DMS114 treated with DMSO at 0.1 percent for 48 hours (cell line): Measurements from ENCODE around the gene THAP2.

ENCODE experiments used
- DNase-seq: peaks from one replicate; lab custom pipeline; 2025; ENCODE audit not compliant: unreplicated experiment; lab: John Stamatoyannopoulos, UW

THAP2 gene

DNA sequence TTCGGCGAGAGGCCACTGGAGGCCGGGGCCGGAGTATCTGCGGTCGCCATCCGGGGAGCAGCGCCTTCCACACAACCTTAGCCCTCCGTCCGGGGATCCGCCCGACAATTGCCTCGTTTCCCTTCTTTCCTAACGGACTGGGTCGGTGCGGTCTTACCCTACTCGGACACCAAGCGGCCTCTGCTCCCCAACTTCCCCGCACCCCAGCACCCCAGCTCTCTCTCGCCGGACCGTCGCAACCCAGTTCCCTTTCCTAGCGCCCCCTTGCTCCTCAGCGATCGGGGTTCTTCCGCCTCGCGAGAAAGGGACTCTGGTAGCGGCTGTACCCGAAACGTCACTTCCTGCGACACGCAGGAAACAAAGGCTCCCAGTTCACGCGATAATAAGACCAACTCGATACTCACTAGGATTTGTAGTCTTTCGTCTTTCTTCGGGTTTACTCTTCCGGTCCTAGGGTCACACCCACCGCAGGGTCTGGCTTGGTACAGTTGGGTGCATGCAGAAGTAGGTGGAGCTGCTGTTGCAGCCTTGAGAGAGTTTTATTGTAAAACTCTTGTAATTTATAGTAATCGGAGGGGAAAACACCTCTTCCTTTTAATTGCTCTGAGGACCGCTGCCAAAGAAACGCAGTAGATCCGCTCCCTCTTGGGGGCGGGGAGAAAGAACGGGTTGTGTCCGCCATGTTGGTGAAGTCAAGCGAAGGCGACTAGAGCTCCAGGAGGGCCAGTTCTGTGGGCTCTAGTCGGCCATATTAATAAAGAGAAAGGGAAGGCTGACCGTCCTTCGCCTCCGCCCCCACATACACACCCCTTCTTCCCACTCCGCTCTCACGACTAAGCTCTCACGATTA, at the start of gene THAP2, which contains the start of gene ZFC3H1:
THAP2 (plus strand) TSS at position 741 of the 850 bp plus-strand sequence. CDS start 209 bp downstream, outside the sequence.
ZFC3H1 (minus strand) TSS at position 288 of the 850 bp plus-strand sequence; CDS start at position 50, 238 bp downstream.
- peak; percentile 100 for DNase-seq

DNA sequence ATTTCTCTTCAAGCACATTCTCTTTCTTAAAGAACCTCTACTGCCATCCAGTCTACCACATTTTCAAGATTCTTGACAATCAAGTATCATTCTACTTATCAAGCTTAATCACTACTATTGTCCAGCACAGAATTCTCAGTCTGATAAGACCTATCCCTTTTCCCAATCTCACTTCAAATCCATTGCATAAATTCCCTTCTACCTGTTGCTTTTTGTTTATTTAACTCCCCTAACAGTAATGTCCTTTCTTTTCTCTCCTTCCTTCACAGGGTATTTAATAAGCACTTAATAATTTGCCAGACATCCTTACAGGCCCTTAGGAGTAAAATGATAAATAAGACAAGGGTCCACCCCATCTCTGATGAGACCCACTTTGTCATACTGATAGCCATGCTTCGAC, 42.2 kb upstream of the THAP2 start:
- DNase-seq = no peak

DNA sequence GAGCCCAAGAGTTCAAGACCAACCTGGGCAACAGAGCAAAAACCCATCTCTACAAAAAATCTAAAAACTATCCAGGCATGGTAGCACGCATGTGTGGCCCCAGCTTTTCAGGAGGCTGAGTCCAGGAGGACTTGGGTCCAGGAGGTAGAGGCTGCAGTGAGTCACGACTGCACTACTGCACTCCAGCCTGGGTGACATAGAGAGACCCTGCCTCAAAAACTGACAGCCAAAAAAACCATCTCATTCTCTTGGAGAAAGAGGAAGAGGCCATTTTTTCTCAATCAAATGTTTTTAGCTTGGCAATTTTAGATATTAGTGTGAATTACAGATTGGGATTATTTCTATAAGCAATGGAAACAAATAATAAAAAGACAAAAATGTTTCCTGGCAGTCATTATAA, 38.6 kb upstream of the THAP2 start:
- no peak for DNase-seq

DNA sequence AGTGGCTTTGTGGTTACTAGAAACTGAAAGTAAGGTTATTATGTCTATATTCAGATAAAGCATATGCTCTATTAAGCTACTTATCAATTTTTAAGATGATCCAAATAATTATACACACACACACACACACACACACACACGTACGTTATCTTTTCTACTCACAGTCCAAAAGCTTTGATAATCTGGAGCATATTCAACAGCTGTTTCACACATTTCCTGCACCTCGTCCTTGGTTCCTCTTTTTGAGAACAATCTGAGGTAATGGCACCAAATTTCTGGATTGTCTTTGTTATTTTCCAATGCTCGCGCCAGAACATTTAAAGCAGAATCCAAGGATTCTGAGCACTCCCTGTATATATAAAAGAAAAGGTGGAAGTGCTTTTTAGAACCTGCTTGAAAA, 38.0 kb upstream of the THAP2 start:
- DNase-seq = no peak

DNA sequence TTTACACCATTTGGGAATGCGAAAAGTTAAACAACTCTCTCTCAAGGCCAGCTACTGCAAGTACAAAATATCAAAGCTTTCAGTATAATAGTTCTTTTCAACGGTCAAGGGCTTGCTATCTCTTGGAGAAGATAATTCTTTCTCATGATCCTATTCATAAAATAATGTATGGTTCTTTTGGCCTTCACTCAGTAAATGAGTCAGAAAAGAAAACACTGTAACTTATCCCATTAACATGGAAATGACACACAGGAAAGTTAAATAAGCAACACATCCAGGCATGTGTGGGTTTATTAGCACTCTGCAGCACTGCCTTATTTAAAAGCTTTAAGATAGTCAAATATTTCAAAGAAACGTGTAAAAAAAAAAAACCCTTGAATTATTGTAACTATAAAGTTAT, 37.3 kb upstream of the THAP2 start:
- DNase-seq = no peak

DNA sequence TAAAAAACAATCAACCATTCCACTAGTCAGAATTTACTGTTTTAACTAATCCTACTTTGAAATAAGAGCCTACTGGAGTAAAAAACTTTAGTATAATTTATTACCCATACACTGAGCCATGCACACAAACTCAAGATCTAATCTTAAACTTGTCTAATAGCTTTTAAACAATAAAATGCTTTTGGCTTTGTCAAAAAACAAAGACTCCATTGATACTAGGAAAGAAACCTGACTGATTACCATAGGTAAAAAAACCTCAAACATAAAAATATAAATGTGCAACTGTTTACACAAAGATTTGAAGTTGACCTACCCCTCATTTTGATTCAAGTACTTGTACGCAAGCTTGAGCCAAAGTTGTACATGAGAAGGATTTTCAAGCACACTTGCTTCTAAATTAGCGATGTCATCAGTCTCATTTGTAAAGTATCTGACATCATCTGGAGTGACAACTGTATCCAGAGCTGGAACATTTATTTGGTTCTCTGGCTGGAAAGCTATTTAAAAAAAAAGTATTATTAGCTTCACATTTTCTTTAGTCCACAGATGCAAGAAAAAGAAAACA, 36.6 kb upstream of the THAP2 start:
- DNase-seq = no peak

DNA sequence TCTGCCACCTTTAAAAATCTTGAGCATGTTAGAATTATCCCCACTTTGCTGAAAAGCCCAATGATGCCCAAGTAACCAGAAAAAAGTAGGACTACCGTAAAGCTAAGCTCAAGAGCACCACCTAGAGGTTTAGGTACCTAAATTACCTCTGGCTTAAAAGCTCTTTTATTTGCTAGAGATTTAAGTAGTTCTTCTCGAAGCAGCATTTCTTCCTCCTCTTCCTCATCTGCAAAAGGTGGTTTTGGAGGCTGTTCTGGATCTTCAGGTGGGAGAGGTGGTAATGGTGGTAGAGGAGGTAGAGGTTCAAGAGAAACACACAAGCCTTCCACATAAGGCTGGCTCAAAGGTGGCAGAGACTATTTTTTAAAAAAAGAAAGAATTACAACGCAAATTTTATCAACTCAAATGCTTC, 27.4 kb upstream of the THAP2 start:
- peak; percentile 66 for DNase-seq

DNA sequence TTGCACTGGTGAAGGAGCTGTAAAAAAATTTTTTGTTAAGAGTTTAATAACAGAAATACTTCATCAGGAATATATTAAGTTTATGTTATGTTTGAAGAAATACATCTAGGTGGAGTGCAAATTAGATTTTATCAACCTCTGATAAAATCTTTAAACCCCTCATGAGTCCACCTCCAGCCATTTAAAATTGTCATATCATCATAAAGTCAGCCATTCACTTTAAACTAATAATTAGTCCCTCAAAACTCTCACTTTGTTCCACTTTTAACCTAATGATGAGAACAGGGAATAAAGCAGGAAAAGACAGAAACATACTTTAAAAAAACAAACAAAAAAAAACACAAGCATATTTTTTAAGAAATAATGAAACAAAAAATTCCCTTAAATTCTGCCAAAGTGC, 25.6 kb upstream of the THAP2 start:
- DNase-seq = no peak

DNA sequence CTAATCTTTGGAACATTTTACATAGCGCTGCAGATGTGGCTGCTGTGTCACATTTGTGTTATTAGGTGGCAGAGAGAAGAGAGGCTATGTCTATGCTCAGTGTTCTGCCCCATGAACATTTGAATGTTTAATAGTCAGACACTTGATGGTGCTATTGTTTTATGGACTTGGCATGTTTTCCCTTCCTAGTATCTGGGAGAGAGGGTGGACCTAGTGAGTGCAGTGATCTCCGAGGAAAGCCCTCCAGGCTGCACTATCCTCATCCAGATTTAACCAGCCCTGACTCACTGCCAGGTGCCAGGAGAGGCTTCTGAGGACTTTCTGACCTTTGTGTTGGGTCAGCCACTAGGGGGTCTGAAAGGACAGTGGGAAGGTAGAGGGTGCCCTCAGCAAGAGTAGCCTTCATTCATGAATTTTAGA, 24.8 kb upstream of the THAP2 start:
- no peak for DNase-seq

DNA sequence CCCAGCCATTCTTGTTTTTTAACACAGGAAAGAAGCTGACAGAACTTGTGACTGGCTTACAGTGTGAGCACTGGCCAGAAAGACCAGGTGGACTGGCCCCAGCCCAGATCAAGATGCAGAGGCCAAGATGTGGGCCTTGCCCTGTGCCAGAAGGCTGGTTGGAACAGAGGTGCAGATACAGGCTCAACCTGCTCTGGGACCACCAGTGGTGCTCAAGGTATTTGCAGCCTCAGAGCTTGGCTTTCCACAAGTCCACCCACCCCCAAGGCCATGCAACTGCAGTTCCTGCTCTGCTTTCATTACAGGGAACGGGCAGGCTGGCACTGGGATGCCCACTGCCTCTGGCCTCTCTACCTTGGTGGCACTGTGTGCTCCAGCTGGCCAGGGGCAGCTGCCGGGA, 23.8 kb upstream of the THAP2 start:
- no peak for DNase-seq

DNA sequence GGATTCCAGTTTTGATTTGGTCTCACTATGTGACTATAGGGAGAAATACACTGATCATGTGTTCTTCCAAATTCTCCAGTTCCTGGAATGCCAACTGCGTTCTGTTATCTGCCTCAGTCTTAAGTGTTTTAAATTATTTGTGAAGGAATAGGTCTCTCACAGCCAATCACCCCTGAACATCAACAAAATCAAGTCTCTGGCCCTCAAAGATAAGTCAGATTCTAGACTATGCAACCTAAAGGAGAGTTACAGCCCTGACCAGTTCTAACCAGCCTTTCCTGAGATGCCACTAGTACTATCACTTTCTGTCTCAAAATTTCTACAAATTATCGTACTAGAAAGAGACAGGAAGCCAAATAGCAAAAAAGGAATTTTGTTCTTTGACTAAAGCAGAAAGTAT, 22.7 kb upstream of the THAP2 start:
- no peak for DNase-seq

DNA sequence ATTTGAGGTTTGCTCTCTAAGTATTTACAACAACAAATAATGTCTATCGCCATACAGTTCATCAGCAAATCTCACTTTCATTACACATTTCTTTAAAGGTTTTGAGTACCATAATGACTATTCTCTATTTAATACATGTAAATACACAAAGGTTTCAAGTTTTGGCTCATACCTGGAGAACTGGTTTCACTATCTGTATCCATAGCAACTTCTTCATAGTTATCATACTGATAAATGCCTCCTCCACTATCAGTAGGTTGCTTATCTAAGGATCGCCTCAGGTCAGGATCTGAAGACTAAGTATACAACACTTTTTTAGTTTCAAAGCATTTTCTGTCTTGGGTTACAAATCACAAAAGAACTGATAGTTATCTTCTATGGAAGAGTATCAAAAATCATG, 21.8 kb upstream of the THAP2 start:
- no peak for DNase-seq

DNA sequence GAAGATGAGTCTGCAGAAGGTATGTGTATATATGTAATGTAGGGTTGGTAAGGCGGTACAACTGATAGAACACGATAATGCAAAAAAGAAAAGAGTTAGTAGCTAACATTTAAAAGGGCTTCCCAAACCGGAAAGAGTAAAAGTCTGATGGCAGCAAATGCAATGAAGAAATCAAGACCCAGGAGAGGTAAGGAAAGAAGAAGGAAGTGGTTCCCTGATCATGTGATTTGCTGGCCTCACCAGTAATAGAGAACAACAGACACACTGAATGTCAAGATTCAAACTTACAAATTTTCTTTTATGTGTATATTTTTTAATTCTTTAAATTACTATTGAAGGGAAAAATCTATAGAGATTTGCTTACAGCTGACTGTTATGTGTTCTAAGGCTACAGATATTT, 18.8 kb upstream of the THAP2 start:
- DNase-seq = no peak

DNA sequence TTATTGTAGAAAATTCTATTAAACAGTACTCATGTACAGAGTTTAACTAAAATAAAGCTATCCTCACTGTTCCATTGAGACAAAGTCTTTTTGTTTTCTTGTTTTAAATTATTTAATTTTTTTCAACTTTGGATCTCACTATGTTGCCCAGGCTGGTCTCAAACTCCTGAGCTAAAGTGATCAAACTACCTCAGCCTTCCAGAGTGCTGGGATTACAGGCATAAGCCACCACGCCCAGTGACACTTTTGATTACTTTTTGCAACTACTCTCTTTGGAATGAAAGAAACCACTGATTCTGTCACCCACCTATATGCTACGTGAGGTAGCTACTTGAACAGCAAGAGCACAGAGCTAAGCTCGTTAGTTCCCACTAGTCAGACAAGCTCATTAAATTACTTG, 17.6 kb upstream of the THAP2 start:
- no peak for DNase-seq

DNA sequence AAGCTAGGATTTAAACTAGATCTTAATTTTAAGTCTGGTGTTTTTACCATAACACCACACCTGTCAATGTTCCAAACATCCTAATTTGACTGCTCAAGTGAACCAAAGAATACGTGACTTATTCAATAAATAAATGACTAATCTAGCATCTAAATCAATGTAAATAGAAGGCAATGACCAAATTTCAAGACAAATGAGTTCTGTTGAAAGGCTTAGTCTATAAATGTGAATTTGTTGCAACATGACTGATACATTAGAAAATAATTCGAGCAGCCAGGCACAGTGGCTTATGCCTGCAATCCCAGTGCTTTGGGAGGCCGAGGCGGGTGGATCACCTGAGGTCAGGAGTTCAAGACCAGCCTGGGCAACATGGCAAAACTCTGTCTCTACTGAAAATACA, 15.6 kb upstream of the THAP2 start:
- no peak for DNase-seq

DNA sequence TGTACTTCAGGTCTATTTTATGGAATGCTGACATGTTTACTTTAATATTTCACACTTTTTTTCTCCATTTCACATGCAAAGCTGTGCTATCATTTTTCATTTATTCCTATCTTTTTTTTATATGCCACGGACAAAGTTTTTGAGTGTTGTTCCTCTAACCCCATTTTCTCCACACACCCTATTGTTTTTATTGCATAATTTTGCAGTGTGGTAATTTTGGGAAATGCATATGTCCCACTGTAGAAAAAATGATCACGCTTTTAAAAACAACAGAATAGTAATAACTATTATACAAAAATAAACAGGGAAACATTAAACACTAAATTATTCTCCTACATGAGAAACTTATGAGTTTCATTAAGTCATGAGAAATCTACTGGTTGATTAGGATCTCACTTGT, 14.7 kb upstream of the THAP2 start:
- DNase-seq = no peak

DNA sequence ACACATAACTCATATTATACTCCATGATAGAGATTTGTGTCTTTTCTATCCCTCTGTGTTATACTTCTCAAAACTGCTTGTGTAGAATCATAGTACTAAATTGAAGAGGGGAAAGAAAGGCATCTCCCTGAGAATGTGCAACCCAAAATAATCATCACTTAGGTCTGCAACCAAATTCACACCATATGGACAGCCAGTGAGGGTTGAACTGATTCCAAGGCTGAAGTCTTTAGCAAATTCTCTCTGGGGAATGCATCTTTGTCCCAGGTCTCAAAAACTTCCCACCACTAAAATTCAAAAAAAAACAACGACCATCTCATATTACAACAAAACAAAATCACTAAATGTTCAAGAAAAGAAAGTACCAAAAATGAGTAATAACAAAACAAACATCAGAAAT, 11.4 kb upstream of the THAP2 start:
- DNase-seq = no peak

DNA sequence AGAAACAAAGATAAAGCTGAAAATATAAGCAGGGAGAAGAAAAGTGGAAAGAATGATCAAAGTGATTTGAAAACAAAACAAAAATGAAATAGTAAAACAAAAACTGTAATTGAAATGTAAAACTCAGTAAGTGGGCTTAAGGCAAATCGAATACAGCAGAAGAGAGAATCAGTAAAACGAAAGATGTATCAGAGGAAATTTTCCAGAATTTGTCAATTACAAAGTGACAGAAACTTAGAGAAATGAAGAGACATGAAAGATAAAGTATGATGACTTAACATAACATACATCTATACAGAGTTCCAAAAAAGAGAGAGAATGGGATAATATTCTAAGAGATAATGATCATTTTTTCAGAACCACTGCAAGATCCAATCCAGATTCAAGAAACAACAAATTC, 11.0 kb upstream of the THAP2 start:
- no peak for DNase-seq

DNA sequence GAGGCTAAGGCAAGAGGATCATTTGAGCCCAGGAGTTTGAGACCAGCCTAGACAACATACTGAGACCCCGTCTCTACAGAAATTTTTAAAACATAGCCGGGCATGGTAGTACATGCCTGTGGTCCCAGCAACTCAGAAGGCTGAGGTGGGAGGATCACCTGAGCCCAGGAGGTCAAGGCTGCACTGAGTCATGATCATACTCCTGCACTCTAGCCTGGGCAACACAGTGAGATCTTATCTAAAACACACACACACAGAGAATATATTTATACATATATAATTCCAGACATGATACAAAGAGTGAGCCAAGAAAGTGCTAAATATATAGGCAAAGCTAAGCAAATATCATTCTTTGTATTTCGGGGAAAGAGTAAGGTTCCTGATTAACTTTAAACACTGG, 9.9 kb upstream of the THAP2 start:
- no peak for DNase-seq

DNA sequence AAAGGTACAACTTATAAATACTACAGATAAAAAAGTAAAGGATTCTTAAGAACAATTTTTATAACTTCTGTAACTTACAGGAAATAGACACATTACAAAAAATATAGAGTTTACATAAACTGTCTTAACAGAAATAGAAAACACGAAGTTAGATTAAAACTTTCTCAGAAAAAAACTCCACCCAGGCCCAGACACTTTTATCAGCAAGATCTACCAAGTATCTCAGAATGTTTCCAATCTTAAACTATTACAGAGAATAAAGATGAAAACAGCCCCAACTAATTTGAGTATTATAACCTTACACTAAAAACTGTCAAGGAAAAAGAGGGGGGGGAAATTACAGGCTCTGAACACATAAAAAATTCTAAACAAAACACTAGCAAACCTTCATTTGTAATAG, 8.6 kb upstream of the THAP2 start:
- no peak for DNase-seq

DNA sequence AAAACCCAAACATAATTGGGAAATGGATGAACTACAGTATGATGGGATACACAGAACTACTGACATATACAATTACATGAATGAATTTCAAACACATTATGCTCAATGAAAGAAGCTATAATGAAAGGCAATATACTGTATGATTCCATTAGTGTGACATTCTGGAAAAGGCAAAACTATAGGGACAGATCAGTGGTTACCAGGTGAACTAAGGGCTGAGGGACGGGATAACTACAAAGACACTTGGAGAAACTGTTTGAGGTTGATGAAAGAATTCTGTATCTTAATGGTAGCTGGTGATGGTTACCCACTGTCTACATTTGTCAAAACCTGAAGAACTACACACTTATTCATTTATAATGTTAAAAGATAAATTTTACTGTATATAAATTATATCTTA, 8.2 kb upstream of the THAP2 start:
- DNase-seq = no peak

DNA sequence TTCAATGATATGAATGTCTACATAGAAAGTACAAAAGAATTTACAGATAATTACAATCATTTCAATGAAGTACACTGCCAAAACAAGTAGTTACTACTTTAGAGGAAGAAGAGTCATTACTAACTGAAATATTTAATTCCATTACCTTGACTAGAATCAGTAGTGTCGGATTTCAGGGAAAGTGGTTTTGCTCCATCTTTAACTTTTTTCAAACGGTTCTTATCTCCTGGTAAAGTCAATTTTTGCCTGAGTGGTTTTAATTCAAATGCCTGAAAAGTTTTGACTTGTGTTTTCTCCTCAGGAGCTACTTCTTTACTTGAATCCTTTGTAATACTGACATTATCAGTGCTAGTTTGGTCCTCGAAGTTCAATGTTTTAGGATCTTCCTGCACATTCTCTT, 7.4 kb upstream of the THAP2 start:
- no peak for DNase-seq
